Esophagus squamous epithelium (tissue), 5 donors: ENCODE measurements around the gene ATF5. TPM values are rescaled to one million over a fixed set of nuclear protein-coding genes. Genes with fewer than 3 reads are reported as not detected.
A peak's percentile ranks its signal among the peaks of the same experiment; 100 is the strongest.

Source experiments
- DNase-seq: peaks from one replicate; lab custom pipeline; 2025; lab: John Stamatoyannopoulos, UW
- H3K27ac ChIP-seq, 4 donors: fragments of 200-600 bp; sonication (generic); one replicate each; pipeline ENCODE4 v1.5.1; 2016 to 2019; ENCODE audit warnings: mild to moderate bottlenecking in 1 of 4
- H3K27me3 ChIP-seq, 4 donors: fragments of 200-600 bp; sonication (generic); 1 replicate in 3 of 4; 2 replicates in 1 of 4; pipeline versions ENCODE4 v1.5.1 to v1.6.0; 2017 to 2021; ENCODE audit warnings: antibody characterized with exemption in 1 of 4
- H3K36me3 ChIP-seq, 3 donors: fragments of 200-600 bp; sonication (generic); one replicate each; pipeline ENCODE4 v1.5.1; 2016 to 2019
- H3K4me1 ChIP-seq, 3 donors: fragments of 200-600 bp; sonication (generic); one replicate each; pipeline ENCODE4 v1.5.1; 2017 to 2019
- H3K4me3 ChIP-seq, 4 donors: fragments of 200-600 bp; sonication (generic); 1 replicate in 3 of 4; 2 replicates in 1 of 4; pipeline ENCODE4 v1.5.1; 2016 to 2019; ENCODE audit warnings: mild to moderate bottlenecking in 2 of 4, moderate library complexity in 1 of 4
- H3K9me3 ChIP-seq, 3 donors: fragments of 200-600 bp; sonication (generic); one replicate each; pipeline ENCODE4 v1.5.1; 2016 to 2019
- CTCF ChIP-seq, 6 experiments: fragments of 450-650 bp in 4 of 6; fragments of 200-600 bp in 2 of 6; sonication (generic) in 2 of 6; IDR thresholded peaks; one replicate each; pipeline ENCODE4 v1.5.1; 2016 to 2019; ENCODE audit warnings: antibody characterized with exemption in 6 of 6, mild to moderate bottlenecking in 4 of 6, moderate library complexity in 4 of 6
- POLR2A ChIP-seq, 4 donors: fragments of 450-650 bp; IDR thresholded peaks; one replicate each; pipeline ENCODE4 v1.6.1; 2017; ENCODE audit warnings: antibody characterized with exemption in 4 of 4, mild to moderate bottlenecking in 4 of 4, moderate library complexity in 3 of 4
- WGBS, 2 donors: methylation state at CpG; one replicate each; pipeline ENCODE4 v1.1.5; 2018; 5-methylcytosine and 5-hydroxymethylcytosine counted together
- intact Hi-C: fragments of 100-400 bp; cut with DNase I; formaldehyde crosslinking; loops from one replicate; pipeline ENCODE4 v1.15.0; 2022
- total RNA-seq, 4 donors: library from RNA; depleted of rRNA; stranded (reverse); fragments of >200 nt; gene quantifications; one replicate each; pipeline ENCODE4 v1.1.0, GENCODE V29; 2016
- donor health status: DM: yes; HTN: yes; CAD: no.

Gene ATF5
- total RNA-seq, 4 donors from 2014 or later: 3.3 to 9.7 (median 8.2) TPM

- H3K27ac ChIP-seq: no peak overlapping the region
- 74 to 88% methylated on average over 19 to 21 of the region's 54 CpGs for WGBS, 2 donors
- peaks cover 0 to 21% (median 0%) of the 10 kb centered on the region in 4 donors for H3K27me3 ChIP-seq
- peaks cover 10 to 31% (median 11%) of the 10 kb centered on the region in 3 donors for H3K4me1 ChIP-seq
- DNase-seq: no peak
- H3K36me3 ChIP-seq: peaks cover 20 to 58% (median 23%) of the 10 kb centered on the region in 3 donors
- TF ChIP-seq POLR2A (IDR thresholded peaks at IDR 0.05) (no peak), CTCF (IDR thresholded peaks at IDR 0.05) (no peak)
- no peak overlapping the region for H3K4me3 ChIP-seq
- intact Hi-C loops: no loop called here
- H3K9me3 ChIP-seq: peaks cover 0 to 1% (median 0%) of the 10 kb centered on the region in 3 donors
Observed at GRCh38 chr19:49887665-49888509, 41.1 kb upstream of the ATF5 start.

GRCh38 chr19:49888510-49888824 is 40.5 kb upstream of the ATF5 start:
- H3K36me3 ChIP-seq: peaks cover 15 to 52% (median 17%) of the 10 kb centered on the region in 3 donors
- TF ChIP-seq CTCF (IDR thresholded peaks at IDR 0.05): no peak
- TF ChIP-seq POLR2A (IDR thresholded peaks at IDR 0.05): no peak
- DNase-seq: no peak

GRCh38 chr19:49889038-49889686 is 39.8 kb upstream of the ATF5 start:
- Histone ChIP-seq H3K27me3 (peaks cover 0 to 21% (median 0%) of the 10 kb centered on the region in 4 donors), H3K27ac (no peak overlapping the region), H3K9me3 (no peaks in the 10 kb centered on the region), H3K4me3 (no peak overlapping the region), H3K36me3 (peaks cover 8 to 45% (median 10%) of the 10 kb centered on the region in 3 donors), H3K4me1 (peaks cover 10 to 31% (median 11%) of the 10 kb centered on the region in 3 donors)
- TF ChIP-seq CTCF (IDR thresholded peaks at IDR 0.05): no peak
- no peak for TF ChIP-seq POLR2A (IDR thresholded peaks at IDR 0.05)
- DNase-seq: no peak
- WGBS, 2 donors: 84 to 100% methylated on average over 7 to 11 of the region's 23 CpGs
- intact Hi-C loops: no loop called here

More at GRCh38 chr19:49888510-49888824, 40.5 kb upstream of the ATF5 start:
- intact Hi-C loops: no loop called here
- Histone ChIP-seq H3K27ac (no peak overlapping the region), H3K4me1 (peaks cover 10 to 31% (median 11%) of the 10 kb centered on the region in 3 donors), H3K27me3 (peaks cover 0 to 21% (median 0%) of the 10 kb centered on the region in 4 donors), H3K9me3 (no peaks in the 10 kb centered on the region), H3K4me3 (no peak overlapping the region)
- 100% methylated on average over 3 of the region's 18 CpGs for WGBS, 2 donors

GRCh38 chr19:49889687-49890348 is 39.2 kb upstream of the ATF5 start:
- no peak for DNase-seq
- peaks cover 10 to 31% (median 11%) of the 10 kb centered on the region in 3 donors for H3K4me1 ChIP-seq
- peak; percentile 68 to 84 (median 74) for TF ChIP-seq CTCF (IDR thresholded peaks at IDR 0.05)
- no peak for TF ChIP-seq POLR2A (IDR thresholded peaks at IDR 0.05)
- peak overlapping the region; percentile 7 to 61 (median 38) for H3K4me3 ChIP-seq
- intact Hi-C loops: no loop called here
- H3K27ac ChIP-seq: peak overlapping the region in 1 of 4 donors; percentile 27
- WGBS, 2 donors: 30 to 73% methylated on average over 21 to 36 of the region's 71 CpGs
- peaks cover 1 to 39% (median 4%) of the 10 kb centered on the region in 3 donors for H3K36me3 ChIP-seq
- no peaks in the 10 kb centered on the region for H3K9me3 ChIP-seq
- H3K27me3 ChIP-seq: peaks cover 0 to 21% (median 0%) of the 10 kb centered on the region in 4 donors
